IPS-20b (cell line): Measurements from ENCODE around the gene ARHGAP42.

Source experiments
- H3K27ac ChIP-seq: one replicate; pipeline ENCODE4 v1.5.1; 2013; ENCODE audit warnings: low read length
- H3K27me3 ChIP-seq: 2 replicates; pipeline ENCODE4 v1.6.1; 2013; ENCODE audit warnings: mild to moderate bottlenecking, low read length, inconsistent platforms; ENCODE audit not compliant: insufficient read depth
- H3K36me3 ChIP-seq: 2 replicates; pipeline ENCODE4 v1.6.1; 2013; ENCODE audit warnings: low read depth, mild to moderate bottlenecking, inconsistent platforms, low read length, moderate library complexity; ENCODE audit not compliant: insufficient read depth
- H3K4me1 ChIP-seq: 2 replicates; pipeline ENCODE4 v1.6.1; 2013; ENCODE audit warnings: mild to moderate bottlenecking, control low read depth, inconsistent platforms, low read length, moderate library complexity; ENCODE audit not compliant: insufficient read depth
- H3K4me3 ChIP-seq: 2 replicates; pipeline ENCODE4 v1.5.1; 2013; ENCODE audit warnings: mild to moderate bottlenecking, low read length, inconsistent platforms
- H3K9ac ChIP-seq: 2 replicates; pipeline ENCODE4 v1.6.1; 2013; ENCODE audit warnings: low read depth, mild to moderate bottlenecking, inconsistent platforms, low read length, moderate library complexity
- H3K9me3 ChIP-seq: 2 replicates; pipeline ENCODE4 v1.6.1; 2013; ENCODE audit warnings: mild to moderate bottlenecking, low read depth, low read length, inconsistent platforms; ENCODE audit not compliant: insufficient read depth

ARHGAP42 gene

DNA sequence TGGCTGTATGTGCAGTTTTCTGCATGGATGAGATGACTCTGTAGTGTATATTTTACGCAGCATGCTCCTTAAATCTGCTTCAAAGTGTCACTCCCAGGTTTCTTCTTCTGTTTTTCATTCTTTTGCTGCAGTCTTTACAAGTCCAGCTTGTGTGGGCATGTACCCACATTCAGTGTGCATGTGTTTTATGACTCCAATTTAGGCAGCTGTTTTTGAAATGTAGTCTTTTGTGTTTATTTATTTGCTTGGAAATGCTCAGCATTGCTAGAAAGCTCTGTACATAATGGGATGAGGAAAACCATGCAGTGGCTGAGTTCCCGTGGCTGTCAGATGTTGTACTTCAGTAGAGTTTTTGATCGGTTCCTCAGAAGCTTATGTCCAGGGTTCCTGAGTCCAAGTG, 138.5 kb downstream of the ARHGAP42 start:
- Histone ChIP-seq H3K36me3 (no peaks in the 10 kb centered on the region), H3K27ac (no peak overlapping the region), H3K27me3 (no peaks in the 10 kb centered on the region), H3K9me3 (no peaks in the 10 kb centered on the region), H3K4me1 (peaks cover 49% of the 10 kb centered on the region), H3K9ac (no peak overlapping the region), H3K4me3 (no peak overlapping the region)

DNA sequence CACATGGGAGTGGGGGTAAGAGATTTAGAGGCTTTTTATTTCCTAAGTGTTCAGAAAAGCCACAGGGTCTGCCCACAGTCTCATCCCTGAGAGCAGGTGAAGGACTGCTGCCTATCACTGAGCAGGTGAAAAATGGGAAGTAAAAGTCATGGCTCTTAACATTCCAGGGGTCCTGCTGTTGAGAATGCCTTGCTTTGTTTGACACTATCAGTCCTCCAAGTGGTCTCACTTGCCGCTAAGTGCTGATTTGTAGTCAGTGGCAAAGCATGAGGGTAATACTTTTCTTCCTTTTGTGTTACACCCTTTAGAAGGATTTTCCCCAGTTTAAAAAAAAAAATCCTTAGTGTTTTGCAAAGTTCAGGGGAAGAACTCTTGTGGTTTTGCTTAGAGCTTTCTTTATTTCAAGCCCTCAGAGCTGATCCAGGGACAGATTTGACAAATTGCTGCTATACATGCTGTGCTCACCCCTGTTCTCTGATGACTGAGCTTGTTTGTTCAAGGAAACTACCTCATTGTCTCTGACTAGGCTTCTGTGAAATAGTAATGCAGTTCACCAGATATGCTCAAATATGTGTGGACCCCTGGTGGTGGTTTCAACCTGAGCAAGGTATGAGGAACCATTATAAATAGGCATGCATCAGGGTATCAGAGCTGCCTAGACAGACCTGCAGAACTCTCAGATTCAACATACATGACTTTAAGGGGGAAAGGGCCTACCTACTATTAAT, 141.0 kb downstream of the ARHGAP42 start:
- Histone ChIP-seq H3K4me3 (no peak overlapping the region), H3K27me3 (no peaks in the 10 kb centered on the region), H3K4me1 (peaks cover 47% of the 10 kb centered on the region), H3K9me3 (no peaks in the 10 kb centered on the region), H3K36me3 (no peaks in the 10 kb centered on the region), H3K9ac (peak overlapping the region; percentile 49), H3K27ac (peak overlapping the region; percentile 84)

DNA sequence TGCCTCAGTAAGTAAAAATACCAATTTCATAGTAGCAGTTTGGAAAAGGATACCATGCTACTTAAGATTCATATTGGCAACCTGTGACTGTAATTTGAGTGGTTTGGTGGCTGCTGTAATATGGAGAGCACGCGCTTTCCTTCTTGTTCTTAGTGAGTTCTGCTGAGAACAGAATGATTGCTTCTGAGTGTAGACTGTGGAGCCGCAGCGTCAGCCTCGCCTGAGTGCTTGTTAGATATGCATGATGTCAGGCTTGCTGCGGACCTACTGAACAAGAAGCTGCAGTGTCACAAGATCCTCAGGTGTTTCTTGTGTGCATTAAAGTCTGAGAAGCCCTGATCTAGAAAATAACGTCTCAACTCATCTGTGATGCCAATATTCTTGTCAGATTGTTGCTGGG, 143.2 kb downstream of the ARHGAP42 start:
- Histone ChIP-seq H3K4me1 (peaks cover 34% of the 10 kb centered on the region), H3K27me3 (no peaks in the 10 kb centered on the region), H3K36me3 (no peaks in the 10 kb centered on the region), H3K4me3 (no peak overlapping the region), H3K27ac (no peak overlapping the region), H3K9ac (no peak overlapping the region), H3K9me3 (no peaks in the 10 kb centered on the region)

DNA sequence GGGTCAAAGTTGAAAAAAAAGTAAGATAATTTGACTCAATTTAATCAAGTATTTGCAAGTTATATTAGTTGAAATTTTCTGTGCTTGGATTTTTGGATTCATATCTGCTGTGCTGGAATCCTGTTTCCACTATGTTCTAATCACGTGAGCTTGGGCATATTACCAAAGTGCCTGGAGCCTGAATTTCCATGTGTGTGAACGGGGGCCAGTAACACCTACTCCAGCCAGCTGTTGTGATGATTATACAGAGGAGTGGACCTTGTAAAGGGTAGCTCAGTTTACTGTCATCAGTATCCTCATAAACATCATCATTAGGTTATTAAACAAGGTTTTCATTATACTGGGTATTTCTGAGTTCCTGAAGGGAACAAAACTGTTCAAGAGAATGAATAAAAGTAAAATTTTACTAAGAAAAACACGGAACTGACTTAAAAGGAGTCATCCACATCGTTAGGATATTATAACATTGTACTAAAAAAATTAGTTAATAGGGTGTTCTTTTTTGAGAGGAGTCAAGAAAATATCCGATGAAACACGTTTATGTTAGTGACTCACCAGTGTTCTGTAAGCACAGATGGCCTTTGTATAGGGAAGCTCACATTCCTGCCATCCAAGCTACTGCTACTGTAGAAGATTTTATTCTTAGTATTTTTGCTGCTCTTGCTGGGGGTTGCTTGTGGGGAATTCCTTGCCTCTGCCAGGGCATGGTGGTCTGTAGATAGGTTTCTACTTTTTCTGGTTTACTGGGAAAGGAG, 144.1 kb downstream of the ARHGAP42 start:
- Histone ChIP-seq H3K27me3 (no peaks in the 10 kb centered on the region), H3K9ac (no peak overlapping the region), H3K36me3 (no peaks in the 10 kb centered on the region), H3K4me1 (peaks cover 30% of the 10 kb centered on the region), H3K9me3 (no peaks in the 10 kb centered on the region), H3K27ac (no peak overlapping the region), H3K4me3 (no peak overlapping the region)

DNA sequence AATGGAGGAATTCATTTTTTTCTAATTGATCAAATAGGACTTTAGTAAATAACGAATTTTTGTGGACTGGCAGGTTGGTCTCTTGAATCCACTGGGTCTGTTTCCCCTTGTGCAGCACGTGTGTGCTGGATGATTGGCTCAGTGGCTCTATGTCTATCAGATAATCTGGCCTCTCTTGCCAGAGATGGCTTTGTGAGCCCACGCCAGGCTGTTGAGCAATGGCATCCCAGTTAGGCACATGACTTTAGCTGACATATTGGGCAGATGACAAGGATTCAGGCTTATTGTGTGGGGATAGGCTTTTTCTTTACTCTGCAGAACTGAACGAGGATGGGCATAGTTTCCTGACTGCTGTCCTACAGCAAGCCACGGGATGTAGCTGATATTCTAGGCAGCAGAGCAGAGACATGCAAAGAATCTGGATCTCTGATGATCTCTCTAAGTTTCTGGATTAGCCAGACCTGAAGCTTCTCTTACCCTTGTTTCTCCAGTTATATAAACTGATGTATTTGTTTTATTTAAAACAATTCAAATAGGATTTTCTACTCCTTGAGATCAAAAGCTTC, 144.9 kb downstream of the ARHGAP42 start:
- Histone ChIP-seq H3K9ac (no peak overlapping the region), H3K9me3 (no peaks in the 10 kb centered on the region), H3K27me3 (no peaks in the 10 kb centered on the region), H3K36me3 (no peaks in the 10 kb centered on the region), H3K4me1 (peaks cover 30% of the 10 kb centered on the region), H3K27ac (no peak overlapping the region), H3K4me3 (no peak overlapping the region)

DNA sequence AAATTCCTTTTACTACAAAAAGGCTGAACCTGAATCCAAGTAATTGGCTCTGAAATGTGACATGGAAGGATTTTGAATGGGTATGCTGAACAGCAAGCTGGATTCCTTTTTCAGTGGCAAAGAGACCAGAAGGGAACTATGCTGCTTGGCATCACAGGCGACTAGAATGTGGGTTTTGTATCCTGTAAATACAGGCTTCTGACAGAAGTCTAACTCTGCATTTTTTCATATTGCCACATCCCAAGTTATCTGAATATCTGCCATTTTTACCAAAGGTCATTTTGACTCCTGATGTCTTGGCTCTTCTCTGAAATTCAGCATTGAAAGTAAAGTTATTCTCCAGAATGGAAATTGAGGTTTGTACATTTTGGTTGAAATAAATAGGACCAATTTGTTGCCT, 145.7 kb downstream of the ARHGAP42 start:
- Histone ChIP-seq H3K27ac (no peak overlapping the region), H3K9ac (no peak overlapping the region), H3K9me3 (no peaks in the 10 kb centered on the region), H3K4me3 (no peak overlapping the region), H3K36me3 (no peaks in the 10 kb centered on the region), H3K4me1 (peaks cover 26% of the 10 kb centered on the region), H3K27me3 (no peaks in the 10 kb centered on the region)

DNA sequence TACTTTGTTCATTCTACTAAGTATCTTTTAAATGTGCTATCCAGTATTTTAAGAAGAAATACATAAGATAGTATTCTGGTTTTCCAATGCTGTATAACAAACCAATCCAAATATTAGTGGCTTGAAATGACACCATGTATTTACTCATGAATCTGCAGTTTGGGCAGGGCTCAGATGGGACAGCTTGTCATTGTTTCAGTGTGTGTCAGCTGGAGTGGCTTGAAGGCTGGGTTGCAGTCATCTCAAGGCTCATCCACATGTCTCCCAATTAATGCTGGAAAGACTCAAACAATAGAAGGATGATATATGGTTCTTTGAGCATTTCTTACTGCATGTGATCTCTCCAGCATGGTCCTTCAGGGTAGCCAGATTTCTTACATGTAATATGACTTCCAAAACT, 146.2 kb downstream of the ARHGAP42 start:
- Histone ChIP-seq H3K9ac (no peak overlapping the region), H3K4me3 (no peak overlapping the region), H3K27ac (no peak overlapping the region), H3K9me3 (no peaks in the 10 kb centered on the region), H3K4me1 (peaks cover 24% of the 10 kb centered on the region), H3K27me3 (no peaks in the 10 kb centered on the region), H3K36me3 (no peaks in the 10 kb centered on the region)

DNA sequence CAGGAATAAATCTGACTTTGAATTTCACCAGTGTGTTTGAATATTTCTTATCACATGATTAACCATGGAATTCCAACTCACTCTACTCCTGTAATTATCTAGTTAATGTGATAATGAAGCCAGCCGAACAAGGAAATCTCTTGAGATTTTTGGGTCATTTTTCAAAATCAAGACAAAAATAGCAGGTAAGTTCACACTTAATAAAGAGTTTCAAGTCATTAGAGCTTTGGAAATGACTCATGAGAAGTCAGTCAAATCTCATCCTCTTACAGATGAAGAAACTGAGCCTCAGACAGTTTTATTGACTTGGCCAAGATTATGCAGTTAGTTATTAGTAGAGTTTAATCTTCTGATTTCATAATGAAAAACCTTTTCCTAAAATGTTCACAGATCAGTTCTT, 148.8 kb downstream of the ARHGAP42 start:
- Histone ChIP-seq H3K9me3 (no peaks in the 10 kb centered on the region), H3K27ac (no peak overlapping the region), H3K36me3 (no peaks in the 10 kb centered on the region), H3K27me3 (no peaks in the 10 kb centered on the region), H3K4me3 (no peak overlapping the region), H3K4me1 (peaks cover 17% of the 10 kb centered on the region), H3K9ac (no peak overlapping the region)

DNA sequence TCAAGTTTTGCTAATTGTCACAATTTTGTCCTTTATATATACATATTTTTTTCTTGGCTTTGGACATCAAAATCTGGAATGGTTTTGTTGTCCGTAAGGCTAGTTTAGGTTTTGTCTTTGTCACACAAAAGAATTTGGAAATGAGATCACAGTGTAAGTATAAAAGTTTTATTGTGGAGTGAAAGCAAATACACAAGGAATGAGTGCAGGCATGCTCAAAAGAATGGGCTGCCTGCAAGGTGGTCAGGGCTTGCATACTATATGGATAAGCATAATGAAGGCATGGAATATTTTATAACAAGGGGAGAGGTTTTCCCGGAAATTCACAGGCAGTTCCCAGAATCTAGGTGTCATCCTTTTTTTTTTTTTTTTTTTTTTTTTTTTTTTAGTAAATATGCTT, 150.2 kb downstream of the ARHGAP42 start:
- Histone ChIP-seq H3K27ac (no peak overlapping the region), H3K36me3 (no peaks in the 10 kb centered on the region), H3K27me3 (no peaks in the 10 kb centered on the region), H3K4me1 (peaks cover 7% of the 10 kb centered on the region; the same call in 1 of the 2 replicates), H3K4me3 (no peak overlapping the region), H3K9me3 (no peaks in the 10 kb centered on the region), H3K9ac (no peak overlapping the region)

DNA sequence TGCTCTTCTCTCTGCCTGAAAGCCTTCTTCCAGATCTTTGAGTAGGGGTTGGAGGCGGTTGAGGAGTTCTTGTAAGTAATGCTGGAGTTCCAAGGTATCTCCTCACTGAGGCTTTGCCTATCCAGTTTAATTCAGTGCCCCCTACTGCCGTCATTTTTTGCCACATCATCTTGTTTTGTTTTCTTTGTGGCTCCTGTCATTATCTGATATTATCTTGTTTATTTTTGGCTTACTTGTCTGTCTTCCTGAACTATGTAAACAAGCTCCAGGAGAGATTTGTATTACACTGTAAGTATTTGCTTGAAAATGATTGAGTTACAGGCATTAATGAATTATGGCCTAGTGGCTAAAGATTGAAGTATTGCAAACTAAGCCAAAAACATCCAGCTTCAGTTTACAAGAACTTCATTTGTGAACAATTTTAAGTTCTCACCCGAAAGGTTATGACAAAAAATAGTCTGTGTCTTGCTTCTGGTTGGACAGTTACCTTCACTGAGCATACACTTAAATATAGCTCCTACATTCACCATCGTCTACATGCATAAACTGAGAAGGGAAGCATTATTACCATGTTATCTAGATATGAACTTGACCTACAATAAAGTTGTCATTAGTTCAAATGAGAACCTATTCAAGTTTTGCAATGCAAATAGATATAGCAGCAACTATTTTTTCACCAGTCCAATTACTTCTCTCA, 154.8 kb downstream of the ARHGAP42 start:
- Histone ChIP-seq H3K4me3 (no peak overlapping the region), H3K27me3 (no peaks in the 10 kb centered on the region), H3K9me3 (no peaks in the 10 kb centered on the region), H3K36me3 (no peaks in the 10 kb centered on the region), H3K4me1 (peaks cover 7% of the 10 kb centered on the region; the same call in 1 of the 2 replicates), H3K9ac (no peak overlapping the region), H3K27ac (no peak overlapping the region)

DNA sequence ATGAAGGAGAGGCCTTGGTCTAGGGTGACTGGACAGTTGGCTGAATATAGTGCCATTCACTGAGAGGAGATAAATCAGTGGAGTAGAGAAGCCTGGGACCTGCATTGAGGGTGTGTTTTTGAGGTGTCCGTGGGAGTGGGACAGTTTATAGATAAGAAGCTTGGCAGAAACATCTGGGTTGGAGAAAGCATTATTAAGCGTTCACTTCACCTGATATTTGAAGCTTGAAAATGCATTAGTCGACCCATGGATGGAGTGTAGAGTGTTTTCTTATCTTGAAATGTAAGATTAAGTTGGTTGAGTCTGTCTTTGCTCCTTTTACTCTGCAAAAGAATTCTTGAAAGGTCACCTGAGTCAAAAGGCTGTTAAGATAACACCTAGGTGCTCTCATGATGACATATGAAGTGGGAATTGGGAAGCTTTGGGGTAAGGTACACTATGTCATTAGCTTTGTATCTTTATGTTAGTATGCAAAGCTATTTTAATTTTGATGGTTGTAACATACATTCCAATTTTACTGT, 160.7 kb downstream of the ARHGAP42 start:
- Histone ChIP-seq H3K36me3 (no peaks in the 10 kb centered on the region), H3K4me3 (no peak overlapping the region), H3K9me3 (no peaks in the 10 kb centered on the region), H3K27ac (no peak overlapping the region), H3K27me3 (no peaks in the 10 kb centered on the region), H3K4me1 (no peaks in the 10 kb centered on the region), H3K9ac (no peak overlapping the region)
